ENCODE measurements around the gene P2RX4.
"Not testable (repeated sequence)": the region's sequence is repeated elsewhere in the genome, so short reads cannot be mapped to it uniquely, and the experiment has no call there.

P2RX4 gene

GRCh38 chr12:121222847-121223246, 12.9 kb downstream of the P2RX4 start:
- TF ChIP-seq CTCF (IDR thresholded peaks at IDR 0.05) = no peak
- no peak for DNase-seq (ENCODE audit: low spot score)
- Histone ChIP-seq H3K27ac (no peak overlapping the region), H3K4me3 (no peak overlapping the region)

DNA sequence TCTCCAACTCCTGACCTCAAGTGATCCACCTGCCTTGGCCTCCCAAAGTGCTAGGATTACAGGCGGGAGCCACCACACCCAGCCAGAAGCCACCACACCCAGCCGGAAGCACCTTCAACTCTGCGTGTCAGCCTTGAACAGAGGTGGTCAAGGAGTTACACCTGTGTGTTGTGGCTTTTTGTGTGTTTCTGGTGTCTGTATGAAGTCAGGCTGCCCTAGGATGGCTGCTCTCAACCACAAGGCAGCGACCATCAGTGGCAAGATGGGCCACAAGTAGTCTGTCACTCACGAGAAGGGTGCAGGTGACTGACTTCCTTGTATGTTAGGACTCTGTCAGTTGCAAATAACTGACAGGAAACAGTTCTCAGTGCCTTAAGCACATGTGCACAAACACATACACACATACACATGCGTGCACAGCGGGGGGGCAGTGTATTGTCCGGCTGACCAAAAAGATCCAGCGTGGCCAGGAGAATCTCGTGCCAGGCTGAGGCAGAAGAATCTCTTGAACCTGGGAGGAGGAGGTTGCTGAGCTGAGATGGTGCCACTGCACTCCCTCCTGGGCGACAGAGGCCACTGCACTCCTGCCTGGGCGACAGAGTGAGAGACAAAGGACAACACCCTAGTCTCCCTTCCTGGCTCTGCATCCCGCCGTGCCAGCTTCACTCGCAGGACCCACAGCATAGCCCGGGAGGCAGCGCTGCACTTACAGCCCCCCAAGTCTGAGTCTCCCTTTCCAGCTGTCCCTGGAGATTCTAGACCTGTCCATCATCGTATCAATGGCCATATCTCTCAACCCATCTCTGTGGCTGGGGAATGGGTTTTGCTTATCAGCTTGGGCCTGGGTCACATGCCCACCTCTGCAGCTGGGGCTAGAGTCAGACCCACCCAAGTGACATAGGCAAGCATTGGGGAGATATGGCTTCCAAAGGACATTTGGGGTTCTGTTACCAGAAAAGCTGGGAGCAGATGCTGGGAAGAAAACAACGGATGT, 13.7 kb downstream of the P2RX4 start:
- DNase-seq (ENCODE audit: low spot score) = no peak
- Histone ChIP-seq H3K4me3 (no peak overlapping the region), H3K27ac (no peak overlapping the region)
- TF ChIP-seq CTCF (IDR thresholded peaks at IDR 0.05) = no peak

DNA sequence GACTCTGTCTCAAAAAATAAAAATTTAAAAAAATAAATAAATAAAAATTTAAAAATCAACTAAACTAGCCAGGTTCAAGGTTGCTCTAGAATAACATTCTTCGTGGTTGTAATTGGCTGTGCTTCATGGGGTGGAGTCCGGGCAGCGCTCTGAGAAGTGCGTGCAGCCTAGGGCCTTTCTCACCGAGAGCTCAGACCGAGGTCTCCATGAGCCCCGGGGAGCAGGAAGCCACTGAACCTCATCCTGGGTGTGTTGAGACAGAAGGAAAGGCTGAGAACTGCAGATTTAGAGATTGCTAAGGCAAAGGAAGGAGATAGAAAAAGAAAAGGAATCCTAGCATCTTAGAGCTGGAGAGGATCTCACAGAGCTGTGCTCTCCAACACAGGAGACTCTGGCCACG, 14.7 kb downstream of the P2RX4 start:
- DNase-seq (ENCODE audit: low spot score) = no peak
- no peak overlapping the region for H3K27ac ChIP-seq
- no peak for TF ChIP-seq CTCF (IDR thresholded peaks at IDR 0.05)
- no peak overlapping the region for H3K4me3 ChIP-seq

- TF ChIP-seq CTCF (IDR thresholded peaks at IDR 0.05) = no peak
- DNase-seq (ENCODE audit: low spot score) = no peak
- Histone ChIP-seq H3K4me3 (no peak overlapping the region), H3K27ac (no peak overlapping the region)
Observed at GRCh38 chr12:121226399-121226798, 16.5 kb downstream of the P2RX4 start.

DNA sequence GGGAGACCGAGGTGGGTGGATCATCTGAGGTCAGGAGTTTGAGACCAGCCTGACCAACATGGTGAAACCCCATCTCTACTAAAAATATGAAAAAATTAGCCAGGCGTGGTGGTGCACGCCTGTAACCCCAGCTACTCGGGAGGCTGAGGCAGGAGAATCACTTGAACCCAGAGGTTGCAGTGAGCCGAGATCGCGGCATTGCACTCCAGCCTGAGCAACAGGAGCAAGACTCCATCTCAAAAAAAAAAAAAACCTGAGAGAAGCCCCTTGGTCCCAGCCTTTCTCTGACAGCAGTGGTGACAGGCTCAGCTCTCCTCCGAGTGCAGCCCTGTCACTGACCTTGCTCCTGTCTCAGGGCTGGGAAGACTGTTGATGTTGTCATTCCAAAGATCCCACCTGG, 16.9 kb downstream of the P2RX4 start:
- not testable (repeated sequence) for H3K27ac ChIP-seq; DNase-seq (ENCODE audit: low spot score); H3K4me3 ChIP-seq

GRCh38 chr12:121227294-121227693, 17.4 kb downstream of the P2RX4 start:
- no peak for TF ChIP-seq CTCF (IDR thresholded peaks at IDR 0.05)
- Histone ChIP-seq H3K4me3 (no peak overlapping the region), H3K27ac (no peak overlapping the region)
- no peak for DNase-seq (ENCODE audit: low spot score)

- DNase-seq (ENCODE audit: low spot score) = no peak
- no peak for TF ChIP-seq CTCF (IDR thresholded peaks at IDR 0.05)
- H3K27ac ChIP-seq = no peak overlapping the region
- no peak overlapping the region for H3K4me3 ChIP-seq
Observed at GRCh38 chr12:121228919-121229665, 19.2 kb downstream of the P2RX4 start.

Data from coronary artery (tissue), 2 donors.